Amniotic stem cell (primary cell): ENCODE measurements around the gene EML1.

Experiments used
- DNase-seq: peaks from one replicate; lab custom pipeline; 2025; lab: John Stamatoyannopoulos, UW

The EML1 gene

DNA sequence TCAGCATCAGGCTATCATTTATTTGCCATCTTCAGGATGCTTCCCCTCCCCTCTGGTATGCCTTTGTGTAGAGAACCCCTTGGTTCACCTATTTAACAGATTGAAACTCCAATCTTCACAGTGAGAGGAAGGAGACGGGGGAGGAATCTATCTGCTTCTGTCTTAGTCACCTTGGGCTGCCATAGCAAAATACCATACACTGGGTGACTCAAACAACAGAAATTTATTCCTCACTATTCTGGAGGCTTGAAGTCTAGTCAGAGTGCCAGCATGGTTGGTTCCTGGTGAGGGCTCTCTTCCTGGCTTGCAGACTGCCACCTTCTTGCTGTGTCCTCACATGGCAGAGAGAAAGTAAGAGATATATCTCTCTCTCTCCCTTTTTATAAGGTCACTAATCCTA, 13.5 kb upstream of the EML1 start:
- DNase-seq: no peak

DNA sequence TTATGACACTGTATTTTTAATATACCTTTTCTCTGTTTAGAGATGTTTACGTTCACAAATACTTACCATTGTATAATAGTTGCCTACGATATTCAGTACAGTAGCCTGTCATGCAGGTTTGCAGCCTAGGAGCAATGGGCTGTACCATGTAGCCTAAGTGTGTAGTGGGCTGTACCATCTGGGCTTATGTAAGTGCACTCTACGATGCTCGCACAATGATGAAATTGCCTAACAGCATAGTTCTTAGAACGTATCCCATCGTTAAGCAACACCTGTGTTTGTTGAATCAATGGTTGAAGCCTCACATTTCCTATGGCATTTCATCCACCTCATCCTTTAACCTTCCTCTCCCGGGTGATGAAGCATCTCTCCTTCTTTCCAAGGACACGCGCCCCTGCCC, 12.5 kb upstream of the EML1 start:
- DNase-seq: no peak

DNA sequence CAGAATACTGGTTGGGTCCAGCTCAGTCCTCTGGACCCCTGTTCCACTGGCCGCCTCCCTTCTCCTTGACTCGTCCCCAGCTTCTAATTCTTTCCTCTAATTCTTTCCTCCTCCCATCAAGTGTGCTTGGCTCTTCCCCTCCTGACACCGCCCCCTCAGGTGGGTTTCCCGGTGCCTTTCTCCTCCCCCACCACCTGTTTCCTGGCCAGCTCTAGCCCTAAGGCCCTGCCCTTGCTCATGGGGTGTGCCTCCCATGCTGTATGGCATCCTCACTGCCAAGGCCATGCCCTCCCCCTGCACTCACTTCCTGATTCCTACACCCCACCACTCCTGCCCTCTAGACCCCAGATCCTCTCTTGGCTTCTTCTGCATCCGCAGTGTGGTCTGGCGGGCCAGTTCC, 12.1 kb upstream of the EML1 start:
- DNase-seq: no peak

DNA sequence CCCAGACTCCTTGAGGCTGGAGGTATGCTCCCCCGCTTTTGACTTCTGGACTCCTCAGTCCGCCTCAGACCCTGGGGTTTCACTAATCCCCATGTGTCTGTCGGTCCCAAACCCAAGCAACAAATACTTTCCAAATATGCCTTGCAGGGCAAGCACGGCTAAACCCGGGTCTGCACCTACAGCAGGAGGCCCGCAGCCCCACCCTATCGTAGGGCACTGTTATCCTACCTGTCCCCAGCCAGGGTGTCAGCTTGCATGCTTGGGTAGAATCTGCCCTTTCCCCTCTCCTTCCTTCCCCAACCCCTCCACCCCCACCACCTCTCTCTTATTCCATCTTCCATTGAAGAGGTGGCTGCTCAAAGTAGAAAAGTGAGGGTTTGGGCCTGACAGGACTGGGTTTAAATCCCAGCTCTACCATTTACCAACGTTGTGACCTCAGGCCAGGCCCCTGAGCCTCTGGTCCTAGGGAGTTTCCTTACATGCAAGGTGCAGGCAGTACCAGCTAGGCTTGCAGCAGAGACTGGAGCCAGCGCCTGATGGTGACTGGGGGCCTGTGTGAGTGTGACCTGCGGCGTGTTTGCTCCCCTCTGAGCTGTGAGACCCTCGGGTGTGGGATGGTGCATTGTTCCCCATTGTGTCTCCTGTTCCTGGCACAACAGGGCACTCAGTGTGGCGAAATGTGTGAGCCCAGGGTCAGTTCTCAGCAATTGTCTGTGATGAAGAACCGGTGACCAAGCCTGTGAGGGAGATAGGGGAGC, 11.2 kb upstream of the EML1 start:
- DNase-seq: no peak

DNA sequence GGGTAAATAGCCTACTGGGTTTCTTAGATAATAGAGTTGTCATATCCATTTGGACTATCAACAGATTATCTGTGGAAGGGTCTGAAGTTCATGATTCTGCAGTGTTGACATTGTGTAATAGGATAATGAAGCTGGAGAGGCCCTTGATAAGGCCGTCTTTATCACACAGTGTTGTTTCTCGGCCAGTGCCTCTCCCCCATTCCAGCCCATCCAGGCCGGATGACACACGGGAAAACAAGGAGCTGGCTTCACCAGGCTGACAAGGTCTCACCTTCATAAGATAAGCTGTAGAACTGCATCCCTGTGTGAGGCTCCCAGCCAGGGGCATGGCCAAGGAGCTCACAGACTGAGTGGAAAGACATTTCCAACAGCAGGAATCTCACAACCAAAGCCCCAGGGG, 8.7 kb upstream of the EML1 start:
- DNase-seq: no peak

DNA sequence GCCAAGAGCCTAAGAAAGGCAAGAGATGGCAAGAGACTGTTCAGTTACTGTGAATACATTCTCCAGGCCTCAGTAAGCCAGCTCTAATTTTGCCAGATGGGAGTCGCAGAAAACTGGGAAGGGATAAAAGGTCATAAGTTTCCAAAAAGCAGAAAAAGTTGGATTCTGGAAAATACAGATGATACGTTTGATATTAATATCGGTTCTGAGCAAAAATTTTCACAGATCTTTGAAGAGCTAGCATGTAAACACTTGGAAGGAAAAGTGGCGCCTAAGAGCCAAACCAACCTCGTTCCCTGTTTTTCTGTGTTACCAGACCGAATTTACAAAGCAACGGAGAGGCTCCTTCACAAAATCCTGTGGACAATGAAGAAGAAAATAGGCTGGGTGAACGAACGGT, 7.8 kb upstream of the EML1 start:
- DNase-seq: no peak

DNA sequence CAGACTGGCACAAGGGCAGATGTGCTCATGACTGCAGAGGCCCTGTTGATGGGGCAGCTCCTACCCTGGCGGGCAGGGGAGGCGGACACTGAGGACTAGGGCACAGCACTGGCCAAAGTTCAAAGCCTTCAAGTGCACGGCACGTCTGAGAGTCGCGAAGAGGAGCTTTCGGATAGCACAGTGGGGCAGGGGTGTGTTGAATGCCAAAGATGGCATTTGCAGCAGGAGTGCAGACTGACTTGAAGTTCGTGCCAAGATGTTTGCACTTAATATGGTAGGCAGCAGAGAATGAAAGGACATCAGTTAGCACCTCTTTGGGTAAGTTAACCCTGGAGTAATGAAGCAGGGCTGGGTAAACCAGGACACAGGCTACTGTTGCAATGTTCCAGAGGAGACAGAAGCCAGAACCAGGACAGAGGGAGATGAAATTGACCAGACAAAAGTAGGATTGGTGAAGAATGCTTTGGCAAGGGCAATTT, 6.7 kb upstream of the EML1 start:
- DNase-seq: no peak

DNA sequence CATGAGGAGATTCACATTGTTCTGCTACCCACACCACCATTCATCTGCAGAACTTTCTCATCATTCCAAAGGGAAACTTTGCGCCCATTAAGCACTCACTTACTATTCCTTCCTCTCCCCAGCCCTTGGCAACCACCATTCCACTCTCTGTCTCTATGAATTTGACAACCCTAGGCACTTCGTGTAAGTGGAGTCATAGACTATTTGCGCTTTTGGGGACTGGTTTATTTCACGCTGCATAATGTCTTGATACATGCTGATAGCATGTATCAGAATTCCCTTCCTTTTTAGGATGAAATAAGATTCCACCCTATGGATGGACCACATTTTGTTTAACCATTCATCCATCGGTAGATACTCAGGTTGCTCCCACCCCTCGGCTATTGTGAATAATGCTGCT, 4.5 kb upstream of the EML1 start:
- no peak for DNase-seq

DNA sequence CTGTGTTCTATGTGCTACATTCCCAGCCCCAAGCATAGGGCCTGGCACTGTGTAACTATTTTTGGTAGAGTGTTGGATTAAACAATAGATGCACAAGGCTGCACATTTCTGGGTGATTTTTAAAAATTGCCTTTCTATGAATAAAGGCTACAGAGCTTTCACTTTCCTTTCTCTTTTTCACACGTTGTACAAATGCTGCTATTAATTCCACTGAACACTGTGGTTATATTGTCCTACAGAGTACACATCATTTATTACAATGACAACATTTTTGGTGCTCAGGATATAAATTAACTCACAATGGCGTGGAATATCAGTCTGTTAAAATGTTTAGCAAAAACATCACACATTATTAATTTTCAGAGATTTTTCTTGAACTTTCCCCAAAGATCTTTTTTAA, 3.6 kb upstream of the EML1 start:
- DNase-seq: no peak

DNA sequence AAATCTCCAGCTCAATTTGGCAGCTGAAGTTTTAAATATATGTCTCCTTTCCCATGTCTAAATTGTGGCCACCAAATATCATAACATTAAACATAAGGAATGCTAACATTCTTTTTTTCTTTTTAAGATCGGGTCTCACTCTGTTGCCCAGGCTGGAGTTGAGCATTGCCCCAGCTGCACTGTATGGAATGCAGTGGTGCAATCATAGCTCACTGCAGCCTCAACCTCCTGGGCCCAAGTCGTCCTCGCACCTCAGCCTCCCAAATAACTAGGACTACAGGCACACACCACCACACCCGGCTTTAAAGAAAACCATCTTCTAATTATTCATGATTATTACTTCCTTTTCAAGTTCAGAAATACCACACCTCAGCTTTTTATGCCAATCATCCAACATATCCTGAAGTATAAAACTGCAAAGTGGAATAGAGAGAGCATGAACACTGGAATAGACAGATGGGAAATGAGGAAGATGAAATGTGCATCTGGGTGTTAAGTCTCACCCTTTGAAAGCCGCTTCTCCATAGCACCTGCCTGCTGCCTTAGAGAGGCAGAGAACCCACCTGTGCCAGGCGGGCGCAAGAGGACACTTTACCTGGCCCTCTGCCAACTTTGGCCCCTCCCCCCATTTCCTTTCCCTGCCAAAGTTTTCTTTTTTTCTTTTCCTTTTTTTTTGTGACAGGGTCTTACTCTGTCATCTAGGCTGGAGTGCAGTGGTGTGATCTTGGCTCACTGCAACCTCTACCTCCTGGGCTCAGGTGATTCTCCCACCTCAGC, 2.8 kb upstream of the EML1 start:
- no peak for DNase-seq

DNA sequence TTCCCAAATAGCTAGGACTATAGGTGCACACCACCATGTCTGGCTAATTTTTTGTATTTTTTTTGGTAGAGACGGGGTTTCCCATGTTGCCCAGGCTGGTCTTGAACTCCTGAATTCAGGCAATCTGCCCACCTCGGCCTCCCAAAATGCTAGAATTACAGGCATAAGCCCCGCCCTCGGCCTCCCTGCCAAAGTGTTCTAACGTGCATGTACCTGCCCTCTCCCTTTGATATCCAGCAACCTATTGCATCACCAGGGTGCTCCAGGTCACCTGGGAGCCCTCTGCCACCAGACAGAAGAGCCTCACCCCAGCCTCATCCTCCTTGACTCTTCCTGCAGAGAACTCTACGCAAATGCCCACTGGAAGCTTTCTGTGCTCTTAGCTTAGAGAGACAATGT, 2.2 kb upstream of the EML1 start:
- DNase-seq: no peak

DNA sequence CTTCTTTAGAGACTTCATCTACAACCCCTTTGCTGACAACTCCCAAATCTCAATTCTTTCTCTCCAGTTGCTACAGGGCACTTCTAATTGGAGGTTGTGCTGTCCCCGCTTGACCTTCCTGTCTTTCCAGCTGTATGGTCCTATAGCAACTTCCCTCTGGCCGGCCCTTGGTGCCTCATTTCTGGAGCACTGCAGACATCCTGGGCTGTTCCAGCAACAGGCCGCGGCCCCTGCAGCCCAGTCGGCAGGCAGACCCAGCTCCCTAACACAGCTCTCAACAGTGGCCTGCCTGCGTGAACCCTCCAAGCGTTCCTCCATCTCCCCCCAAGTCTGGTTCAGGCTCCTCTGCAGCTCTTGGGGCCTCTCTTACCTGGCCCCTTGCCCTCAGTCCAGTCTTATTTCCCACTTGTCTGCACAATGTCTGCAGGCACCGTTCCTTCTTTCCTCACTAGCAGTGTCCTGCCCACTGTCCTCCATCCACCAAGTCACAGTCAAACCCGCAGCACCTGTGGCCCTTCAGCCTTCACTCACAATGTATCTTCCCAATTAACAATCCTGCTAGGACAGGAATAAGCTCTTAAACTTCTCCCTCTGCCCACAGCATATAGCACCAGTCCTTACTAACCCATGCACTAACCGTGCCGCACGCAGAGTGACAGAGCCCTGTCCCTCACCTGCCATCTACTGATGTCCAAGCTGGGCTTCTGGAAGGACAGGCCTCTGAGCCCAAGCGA, 1.6 kb upstream of the EML1 start:
- DNase-seq: no peak

DNA sequence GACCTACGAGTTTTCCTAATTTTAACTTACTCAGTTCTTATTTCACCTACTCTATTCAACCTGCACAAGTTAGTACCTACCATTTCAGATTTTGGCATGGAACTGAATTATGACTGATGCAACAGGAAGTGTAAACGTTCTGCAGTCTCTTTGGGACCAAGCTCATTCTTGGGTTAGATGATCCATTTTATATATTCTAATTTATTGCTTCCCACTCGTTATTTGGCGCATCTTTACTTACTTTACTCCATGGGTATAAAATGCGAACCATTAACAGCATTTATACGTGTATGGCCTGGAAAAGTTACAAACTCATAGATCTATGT, 1.0 kb upstream of the EML1 start:
- DNase-seq: no peak

DNA sequence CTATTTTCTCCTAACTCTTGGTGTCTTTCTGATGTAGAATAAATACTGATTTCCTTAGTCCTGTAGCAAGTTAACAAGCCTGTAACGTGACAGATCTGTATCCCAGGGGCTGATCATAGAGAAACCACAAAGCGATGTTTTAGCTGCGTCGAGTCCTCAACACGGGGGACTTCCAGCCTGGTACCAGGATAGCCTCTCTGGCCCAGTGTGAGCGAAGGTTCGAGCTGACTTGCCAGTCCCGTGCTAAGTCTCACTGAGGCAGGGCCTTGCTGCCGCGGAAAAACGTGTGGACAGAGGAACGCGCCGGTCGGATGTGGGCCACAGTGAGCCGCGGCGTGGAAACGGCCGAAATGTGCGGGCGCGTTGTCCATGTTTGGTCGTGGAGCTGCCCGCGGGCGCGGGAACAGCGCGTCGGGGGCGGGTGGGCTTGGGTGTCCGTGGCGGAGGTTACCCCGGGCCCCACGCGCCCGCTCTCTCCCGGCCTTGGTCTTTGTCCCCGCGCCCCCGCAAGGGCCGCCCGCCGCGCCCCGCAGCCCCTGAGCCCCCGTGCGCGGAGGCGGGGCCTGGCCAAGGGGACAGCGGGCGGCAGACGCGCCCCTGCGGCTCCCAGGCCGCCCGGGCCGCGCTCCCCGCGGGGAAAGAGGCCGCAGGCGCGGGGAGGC, 531 bp upstream of the EML1 start:
- no peak for DNase-seq

DNA sequence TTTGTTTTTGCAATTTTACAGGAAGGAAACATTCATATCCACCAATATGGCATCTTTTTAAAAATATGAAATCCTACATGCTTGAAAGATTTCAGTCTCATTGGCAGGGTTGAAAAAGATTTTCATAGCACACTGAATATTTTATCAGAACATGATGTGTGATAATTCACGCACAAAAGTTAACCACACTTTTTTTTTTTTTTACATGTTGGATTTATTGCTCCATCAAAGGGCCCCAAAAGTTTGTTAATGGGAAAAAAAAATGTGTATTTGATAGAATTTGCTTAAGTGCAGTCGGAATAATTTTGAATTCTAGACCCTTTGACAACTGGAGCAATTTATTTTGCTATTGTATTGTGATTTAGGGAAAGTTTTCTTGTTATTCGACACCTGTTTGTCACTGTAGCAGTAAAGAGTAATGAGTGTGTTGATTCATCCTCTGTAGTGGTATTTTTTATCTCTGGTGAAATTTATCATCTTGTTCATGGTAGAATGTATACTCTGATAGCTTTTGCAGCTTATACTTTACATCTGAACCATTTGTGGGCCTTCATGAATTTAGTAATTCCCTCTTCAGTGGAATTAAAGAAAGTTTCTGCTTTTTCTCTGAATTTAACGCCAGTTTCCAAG, 1.1 kb downstream of the EML1 start:
- DNase-seq: no peak

DNA sequence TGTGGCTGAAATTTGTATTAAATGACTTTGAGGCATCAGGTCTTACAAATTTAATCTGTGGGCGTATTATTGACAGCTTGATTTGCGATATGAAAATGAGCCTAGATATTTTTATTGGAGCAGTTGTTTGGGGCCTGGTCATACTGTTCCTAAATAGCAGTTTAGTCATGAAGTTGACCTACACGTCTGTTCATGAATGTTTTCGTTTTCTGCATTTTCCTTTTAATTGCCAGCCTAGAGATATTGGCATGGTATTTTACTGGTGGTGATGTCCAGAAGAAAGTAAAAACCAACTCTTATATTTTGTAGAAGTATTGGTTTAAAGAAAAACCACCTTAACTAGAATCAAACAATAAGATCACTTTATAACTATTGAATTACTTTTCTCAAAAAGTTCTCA, 1.8 kb downstream of the EML1 start:
- DNase-seq: no peak

DNA sequence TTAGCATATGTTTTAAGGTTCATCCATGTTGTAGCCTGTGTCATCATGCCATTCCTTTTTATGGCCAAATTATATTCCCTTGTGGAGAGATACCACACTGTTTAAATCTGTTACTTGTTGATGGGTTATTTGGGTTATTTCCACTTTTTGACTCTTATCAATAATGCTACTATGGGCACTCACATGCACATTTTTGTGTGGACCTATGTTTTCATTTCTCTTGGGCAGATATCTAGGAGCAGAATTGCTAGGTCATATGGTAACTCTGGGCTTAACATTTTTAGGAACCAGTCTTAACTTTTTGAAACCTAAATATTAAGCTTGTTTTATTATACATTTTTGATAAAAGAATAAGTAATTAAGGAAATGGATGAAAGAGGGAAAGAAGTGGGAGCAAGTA, 4.0 kb downstream of the EML1 start:
- no peak for DNase-seq

DNA sequence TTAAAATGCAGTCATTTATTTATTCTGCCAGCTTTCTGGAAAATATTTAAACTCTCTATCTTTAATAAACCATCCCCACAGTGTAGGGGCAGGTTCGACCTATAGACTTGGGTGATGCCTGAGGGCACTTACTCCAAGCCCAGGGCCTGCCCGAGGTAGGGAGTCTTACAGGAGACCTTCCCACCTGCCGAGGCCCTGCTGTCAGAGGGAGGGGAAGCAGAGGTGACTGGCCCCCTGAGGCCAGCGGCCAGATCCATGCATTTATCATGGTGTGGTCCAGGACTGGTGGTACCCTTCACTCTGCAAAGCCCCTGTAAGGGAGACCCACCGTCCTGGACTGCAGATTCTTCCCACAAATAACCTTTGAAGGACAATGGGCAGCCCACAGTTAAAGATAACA, 7.6 kb downstream of the EML1 start:
- no peak for DNase-seq

DNA sequence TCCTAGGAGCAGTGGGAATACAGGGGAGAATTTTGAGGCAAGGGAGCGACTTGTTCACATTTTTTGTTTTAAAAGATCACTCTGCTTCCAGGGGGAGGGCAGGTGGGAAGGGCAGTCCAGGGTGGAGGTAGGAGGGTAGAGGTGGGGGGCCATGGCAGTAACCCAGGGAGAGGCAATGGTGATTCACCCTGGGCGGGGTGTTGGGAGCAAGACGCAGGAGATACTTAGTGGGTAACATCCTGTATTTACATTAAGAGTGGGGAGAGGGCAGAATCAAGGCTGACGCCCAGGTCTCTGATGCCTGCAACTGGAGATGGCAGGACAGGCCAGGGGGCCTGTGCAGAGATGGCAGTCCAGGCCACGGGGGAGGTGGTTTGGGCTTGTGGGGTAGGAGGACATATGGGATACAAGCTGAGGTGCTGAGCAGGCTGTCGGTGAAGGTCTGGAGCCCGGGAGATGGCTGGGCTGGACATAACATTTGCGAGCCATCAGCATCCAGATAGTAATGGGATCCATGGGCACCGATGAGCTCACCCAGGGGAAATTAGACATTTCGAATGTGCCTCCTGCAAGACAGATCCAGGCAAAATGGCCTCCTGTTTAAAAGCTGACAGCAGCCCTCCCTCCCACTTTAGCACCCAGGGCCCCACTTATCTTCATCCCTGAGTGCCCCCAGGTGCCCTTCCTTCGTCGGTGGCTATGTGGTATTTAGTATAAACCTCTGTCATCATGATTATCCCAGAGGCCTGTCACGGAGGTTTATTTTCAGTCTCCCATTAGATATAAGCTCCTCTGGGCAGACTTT, 9.3 kb downstream of the EML1 start:
- DNase-seq: no peak

DNA sequence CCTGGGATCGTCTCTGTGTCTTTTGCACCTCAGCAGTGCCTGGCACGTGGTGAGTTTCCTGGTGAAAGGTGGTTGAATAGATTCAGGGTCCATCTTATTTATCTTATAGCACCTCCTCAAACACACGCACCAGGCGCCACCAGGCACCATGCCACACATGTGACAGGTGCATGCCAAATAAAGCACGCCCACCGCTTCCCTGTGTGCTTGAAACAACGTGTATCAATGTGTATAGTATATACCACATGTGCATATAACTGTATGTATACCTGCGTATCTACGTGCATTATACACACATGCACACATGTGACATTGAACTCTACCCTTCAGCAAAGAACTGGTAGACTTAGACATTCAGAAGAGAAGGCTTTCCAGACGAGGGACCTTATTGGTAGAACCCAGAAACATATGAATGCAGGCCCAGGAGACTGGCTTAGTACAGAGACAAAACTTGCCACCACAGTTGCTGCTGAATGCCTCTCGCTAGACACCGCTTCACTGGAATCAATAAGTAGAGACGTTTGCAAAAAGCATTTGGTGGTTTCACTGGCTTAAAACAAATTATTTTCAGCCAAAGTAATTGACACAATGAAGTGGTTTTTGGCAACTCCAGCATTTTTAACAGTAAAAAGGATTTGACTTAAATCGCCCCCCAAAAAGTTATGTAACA, 10.0 kb downstream of the EML1 start:
- DNase-seq: no peak

DNA sequence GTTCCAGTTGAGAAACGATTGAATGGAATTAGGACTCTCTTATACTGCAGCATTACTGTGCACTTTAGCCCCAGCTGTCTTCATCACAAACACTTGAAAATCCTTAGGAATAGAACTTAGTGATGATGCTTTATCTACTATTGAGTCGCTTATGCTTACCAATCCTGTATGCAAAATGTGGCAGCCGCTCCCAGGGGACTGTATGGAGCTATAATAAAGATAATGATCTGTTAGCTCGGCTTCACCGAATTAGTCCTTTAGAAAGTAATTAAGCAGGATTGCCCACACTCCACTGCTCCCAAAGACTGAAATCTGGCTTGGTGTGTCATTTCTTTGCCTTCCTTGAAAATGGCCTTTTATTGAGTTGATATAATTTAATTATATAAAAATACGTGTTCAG, 10.6 kb downstream of the EML1 start:
- DNase-seq: no peak
